DMS79 treated with DMSO at 0.1 percent for 48 hours (cell line): ENCODE data around the gene CHI3L2.

Source experiments
- DNase-seq: peaks from one replicate; lab custom pipeline; 2025; lab: John Stamatoyannopoulos, UW

Gene CHI3L2

GRCh38 chr1:111256988-111257658 is 29.6 kb downstream of the CHI3L2 start:
- DNase-seq: no peak

DNA sequence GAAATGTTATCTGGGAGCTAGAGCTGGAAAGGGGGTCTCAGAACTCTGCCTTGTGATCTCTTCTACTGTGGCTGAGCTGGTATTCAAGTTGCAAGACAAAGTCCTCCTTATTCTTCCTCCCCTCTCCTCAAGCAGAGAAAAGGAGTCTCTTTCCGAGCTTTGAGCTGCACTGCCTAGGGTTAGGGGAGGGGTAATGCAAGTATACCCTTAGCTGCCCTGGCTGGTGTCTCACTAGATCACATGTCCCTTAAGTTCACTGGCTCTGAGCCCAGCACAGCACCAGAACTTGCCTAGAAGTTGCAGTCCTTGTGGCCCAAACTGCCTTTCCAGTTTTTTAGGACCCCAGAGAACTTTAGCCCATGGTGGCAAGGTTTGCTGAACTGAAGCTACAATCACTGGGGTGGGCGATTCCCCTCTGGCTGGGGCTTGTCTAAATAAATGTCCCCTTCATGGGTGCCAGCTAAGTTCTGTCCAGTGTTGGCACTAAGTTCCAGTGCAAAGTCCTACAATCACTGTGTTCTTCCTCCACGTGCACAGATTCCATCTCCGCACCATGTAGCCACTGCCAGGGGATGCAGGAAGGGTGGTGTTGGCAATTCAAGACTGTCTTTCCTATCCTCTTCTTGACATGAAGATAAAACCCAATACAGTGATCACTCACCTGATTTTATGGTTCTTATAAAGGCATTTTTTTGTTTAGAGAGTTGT is 40.4 kb downstream of the CHI3L2 start:
- DNase-seq: no peak

DNA sequence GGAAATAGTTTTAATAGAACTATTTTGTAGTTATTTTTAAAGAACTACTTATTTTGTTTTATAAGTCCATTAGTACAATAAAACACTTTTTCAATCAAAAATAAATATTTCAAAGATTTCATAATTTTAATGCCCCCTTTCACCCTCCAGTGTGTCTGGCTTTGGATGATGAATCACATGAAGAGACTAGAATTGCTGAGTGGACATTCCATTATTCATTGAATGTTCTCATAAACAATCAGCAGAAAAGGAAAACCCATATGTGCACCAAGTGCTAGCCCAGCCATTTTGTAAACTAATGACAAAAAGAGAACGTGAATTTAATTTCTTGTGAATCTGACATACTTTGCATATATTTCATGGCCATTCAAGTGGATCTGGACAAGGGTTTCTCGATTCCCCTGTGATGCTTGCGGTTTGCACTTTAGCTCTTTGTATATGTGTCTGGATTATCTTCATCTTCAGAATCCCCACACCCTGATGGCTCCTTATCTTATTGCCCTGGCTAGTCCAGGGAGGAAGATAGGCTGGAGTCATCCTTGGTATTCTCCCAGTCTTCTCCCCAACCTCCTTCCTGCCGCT is 42.4 kb downstream of the CHI3L2 start:
- no peak for DNase-seq

- no peak for DNase-seq
Observed at GRCh38 chr1:111270771-111271463, 43.4 kb downstream of the CHI3L2 start.

DNA sequence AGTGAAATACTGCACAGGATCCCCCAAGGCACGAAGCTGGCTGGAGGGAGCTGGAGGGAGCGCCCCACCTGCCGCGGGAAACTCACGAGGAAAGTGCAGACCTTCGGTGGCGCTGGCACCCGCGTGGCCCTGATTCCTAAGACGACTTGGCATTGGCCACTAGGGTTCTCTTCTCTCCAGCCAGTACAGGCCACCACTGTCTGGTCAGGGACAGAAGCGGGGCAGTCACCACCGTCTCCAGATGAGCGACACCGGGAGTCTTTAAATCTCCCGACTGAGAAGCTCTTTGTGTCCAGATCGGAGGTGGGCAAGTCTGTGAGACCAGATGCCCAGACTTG is 43.9 kb downstream of the CHI3L2 start:
- no peak for DNase-seq

DNA sequence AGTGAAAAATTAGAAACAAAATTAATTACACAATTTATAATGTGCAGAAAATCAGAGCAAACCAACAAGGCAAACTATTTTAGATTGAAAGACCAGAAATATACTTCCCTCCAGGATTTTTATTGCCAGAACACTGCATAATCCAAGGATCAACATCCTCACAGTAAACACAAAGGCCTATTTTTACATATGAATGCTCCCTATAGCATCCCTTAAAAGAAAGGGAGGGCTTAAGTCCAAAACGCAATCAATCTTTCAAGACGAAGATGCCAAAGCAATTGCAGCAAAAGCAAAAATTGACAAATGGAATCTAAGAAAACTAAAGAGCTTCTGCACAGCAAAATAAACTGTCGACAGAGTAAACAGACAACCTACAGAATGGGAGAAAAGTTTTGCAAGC is 44.6 kb downstream of the CHI3L2 start:
- no peak for DNase-seq

GRCh38 chr1:111274653-111275052 is 47.1 kb downstream of the CHI3L2 start:
- DNase-seq: no peak

DNA sequence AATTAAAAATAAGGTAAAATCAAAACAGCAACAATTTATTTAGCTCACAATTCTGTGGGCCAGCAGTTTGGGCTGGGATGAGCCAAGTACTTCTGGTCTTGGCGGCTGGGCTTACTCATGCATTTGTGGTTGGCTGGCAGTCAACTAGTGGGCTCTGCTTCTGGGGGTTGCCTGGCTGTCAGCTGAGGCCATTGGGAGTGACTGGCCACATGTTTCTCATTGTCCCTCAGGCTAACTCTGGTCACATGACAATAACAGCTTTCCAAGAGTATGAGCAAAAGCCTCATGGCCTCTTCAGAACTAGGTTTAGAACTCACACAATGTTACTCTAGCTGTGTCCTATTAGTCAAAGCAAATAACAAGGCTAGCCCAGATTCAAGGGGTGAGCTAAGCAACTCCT is 47.6 kb downstream of the CHI3L2 start:
- DNase-seq: no peak

GRCh38 chr1:111275780-111276433 is 48.4 kb downstream of the CHI3L2 start:
- DNase-seq: no peak

GRCh38 chr1:111279144-111279543 is 51.6 kb downstream of the CHI3L2 start:
- no peak for DNase-seq

DNA sequence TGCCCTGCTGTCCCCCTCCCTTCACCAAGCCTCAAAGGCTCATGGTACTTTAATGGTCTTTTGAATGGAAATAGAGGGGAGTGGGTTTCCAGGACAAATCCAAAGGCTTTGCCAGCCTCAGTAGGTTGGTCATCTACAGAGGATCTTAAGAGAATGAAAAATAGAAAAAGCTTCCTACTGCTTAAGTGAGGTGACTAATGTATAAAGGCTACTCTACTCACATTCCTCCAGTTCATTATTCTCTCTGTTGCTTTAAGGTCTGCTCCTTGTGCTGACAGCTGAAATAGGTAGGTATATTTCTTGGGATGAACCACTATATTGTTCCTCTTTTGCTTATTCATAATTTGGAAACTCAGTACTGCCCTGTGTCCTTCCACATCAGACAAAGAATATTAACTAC is 52.8 kb downstream of the CHI3L2 start:
- no peak for DNase-seq

DNA sequence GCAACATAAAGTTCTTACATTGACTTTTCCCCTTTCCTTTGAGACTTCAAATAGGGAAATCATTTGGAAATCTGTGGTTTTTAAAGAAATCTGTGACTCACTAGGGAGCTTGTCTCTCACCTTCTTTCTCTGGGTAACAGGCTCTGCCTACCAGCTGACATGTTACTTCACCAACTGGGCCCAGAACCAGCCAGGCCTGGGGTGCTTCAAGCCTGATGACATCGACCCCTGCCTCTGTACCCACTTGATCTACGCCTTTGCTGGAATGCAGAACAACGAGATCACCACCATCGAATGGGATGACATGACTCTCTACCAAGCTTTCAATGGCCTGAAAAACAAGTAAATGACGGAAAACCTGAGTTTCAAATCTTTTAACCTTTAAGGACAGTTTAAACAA is 53.9 kb downstream of the CHI3L2 start:
- no peak for DNase-seq

DNA sequence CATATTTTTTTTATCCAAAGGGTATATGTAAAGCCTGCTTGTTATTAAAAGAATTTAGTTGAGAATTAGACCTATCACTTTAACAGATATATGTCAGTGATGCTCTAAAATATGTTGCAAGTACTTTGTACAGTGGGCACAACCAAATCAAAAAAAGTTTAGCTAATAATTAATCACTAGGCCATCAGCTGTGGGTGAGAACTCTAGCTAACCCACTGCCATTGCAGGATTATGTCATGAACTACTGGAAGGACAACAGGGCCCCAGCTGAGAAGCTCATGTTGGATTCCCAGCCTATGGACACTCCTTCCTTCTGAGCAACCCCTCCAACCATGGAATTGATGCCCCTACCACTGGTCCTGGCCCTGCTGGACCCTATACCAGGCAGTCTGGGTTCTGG is 56.3 kb downstream of the CHI3L2 start:
- no peak for DNase-seq

- no peak for DNase-seq
Observed at GRCh38 chr1:111285879-111286278, 58.4 kb downstream of the CHI3L2 start.

DNA sequence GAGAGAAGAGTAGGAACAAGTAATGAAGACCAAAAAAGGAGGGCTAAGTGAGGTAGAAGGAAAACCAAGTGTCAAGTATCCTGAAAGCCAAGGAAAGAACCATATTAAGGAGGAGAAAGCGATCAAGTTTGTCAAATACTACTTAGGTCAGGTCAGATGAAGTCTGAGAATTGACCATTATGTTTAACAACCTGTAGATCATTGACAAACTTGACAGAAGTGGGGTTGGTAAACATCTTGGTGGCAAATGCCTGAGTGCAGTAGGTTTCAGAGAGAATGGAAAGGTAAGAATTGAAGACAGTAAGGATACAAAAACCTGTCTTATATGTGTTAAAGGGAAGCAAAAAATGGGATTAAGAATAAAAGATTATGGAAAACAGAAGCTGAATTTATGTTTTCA is 59.4 kb downstream of the CHI3L2 start:
- no peak for DNase-seq

GRCh38 chr1:111289371-111289770 is 61.9 kb downstream of the CHI3L2 start:
- DNase-seq: no peak

GRCh38 chr1:111290104-111290503 is 62.6 kb downstream of the CHI3L2 start:
- DNase-seq: no peak

GRCh38 chr1:111290630-111291029 is 63.1 kb downstream of the CHI3L2 start, which contains the start of gene CHIA:
TSS of gene CHIA (plus strand) at chr1:111290851. CDS start at chr1:111310468, 19,617 bp downstream.
- peak; percentile 97 for DNase-seq
